ENCODE measurements around the gene PLK5.
A peak's percentile ranks its signal among the peaks of the same experiment; 100 is the strongest.
"Not testable (repeated sequence)": the region's sequence is repeated elsewhere in the genome, so short reads cannot be mapped to it uniquely, and the experiment has no call there.

Gene PLK5

GRCh38 chr19:1491114-1491848 is 32.6 kb upstream of the PLK5 start, which contains the start of gene REEP6:
TSS of gene REEP6 (plus strand) at chr19:1491181. CDS start at chr19:1491270, 89 bp downstream.
- no peak for DNase-seq (ENCODE audit: low read depth)

- no peak for DNase-seq (ENCODE audit: low read depth)
Observed at GRCh38 chr19:1491849-1492170, 32.1 kb upstream of the PLK5 start.

GRCh38 chr19:1492474-1493006 is 31.3 kb upstream of the PLK5 start:
- DNase-seq (ENCODE audit: low read depth) = no peak

DNA sequence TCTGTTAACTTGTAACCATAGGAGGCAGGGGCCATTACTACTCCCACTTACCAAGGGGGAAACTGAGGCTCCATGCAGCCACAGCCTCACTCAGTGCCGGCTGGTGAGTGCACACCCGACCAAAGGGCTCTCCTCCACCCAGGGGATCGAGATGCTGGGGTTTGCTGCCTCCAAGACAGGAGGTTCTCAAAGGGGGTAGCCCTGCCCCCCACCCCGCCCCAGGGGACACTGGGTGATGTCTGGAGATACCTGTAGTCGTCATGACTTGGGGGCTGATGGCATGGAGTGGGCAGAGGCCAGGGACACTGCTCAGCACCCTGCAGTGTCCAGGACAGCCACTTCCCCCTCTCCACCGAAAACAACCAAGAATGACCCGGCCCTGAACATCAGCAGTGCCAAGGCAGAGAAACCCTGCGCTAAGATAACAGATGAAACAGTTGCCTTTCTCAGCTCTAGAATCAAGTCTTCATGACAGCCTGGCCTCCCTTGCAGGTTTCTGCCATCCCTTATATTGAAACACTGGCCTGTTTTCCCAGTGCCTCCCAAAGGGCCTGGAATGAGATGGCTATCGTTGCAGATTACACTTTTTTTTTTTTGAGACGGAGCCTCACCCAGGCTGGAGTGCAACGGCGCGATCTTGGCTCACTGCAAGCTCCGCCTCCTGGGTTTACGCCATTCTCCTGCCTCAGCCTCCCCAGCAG is 29.6 kb upstream of the PLK5 start:
- DNase-seq (ENCODE audit: low read depth) = no peak

DNA sequence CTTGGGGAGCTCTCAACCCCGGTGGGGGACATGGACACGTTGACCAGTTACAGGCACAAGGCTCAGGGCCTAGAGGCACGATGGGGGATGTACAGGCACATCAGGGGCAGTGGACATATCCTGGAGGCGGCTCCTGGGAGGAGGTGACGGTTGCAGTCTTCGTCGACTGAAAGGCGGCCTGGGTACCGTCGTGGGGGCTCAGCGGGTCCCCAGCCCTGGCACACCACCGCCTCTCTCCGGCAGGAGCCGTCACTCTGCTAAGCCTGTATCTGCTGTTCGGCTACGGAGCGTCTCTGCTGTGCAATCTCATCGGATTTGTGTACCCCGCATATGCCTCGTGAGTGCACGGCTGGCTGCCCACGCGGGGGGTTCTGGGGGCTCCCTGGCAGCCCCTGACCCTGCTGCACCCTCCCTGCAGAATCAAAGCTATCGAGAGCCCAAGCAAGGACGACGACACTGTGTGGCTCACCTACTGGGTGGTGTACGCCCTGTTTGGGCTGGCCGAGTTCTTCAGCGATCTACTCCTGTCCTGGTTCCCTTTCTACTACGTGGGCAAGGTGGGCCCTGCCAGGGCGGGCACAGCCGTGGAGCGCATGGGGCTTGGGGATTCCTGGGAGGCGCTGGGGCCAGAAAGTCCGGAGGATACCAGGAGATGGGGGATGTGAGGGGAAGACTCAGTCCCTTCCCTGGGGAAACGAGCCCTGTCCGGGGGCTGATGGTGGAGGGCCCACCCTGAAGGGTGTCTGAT is 28.7 kb upstream of the PLK5 start:
- no peak for DNase-seq (ENCODE audit: low read depth)

- DNase-seq (ENCODE audit: low read depth) = no peak
Observed at GRCh38 chr19:1495799-1496713, 27.8 kb upstream of the PLK5 start.

GRCh38 chr19:1496714-1497577 is 26.9 kb upstream of the PLK5 start:
- no peak for DNase-seq (ENCODE audit: low read depth)

DNA sequence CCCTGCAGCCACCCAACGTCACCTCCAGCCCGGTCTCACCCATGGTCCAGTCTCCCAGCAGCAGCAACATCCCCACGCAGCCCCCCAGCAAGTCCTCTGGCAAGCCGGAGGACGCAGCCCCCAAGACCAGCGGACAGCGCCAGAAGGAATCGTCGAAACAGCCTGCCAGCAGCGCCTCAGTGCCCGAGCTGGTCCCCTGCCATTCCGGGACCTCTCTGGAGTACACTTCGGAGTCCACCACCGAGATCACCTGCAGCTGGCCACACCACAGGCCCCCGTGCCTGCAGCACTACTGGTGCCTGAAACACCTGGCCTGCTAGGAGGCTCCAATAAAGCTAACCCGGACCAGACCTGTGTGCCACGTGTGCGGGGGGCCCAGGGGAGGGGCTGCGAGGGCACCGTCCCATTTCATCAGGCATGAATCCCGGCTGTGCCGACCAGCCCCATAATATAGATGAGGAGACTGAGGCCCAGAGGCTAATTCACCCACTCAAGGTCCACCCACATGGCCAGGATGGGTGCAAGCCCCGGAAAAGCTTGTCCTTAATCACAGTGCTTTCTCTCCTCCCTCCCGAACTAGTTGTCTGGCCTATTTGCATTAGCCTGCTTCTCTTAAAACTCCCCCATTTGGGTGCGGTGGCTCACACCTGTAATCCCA is 26.2 kb upstream of the PLK5 start:
- DNase-seq (ENCODE audit: low read depth) = no peak

DNA sequence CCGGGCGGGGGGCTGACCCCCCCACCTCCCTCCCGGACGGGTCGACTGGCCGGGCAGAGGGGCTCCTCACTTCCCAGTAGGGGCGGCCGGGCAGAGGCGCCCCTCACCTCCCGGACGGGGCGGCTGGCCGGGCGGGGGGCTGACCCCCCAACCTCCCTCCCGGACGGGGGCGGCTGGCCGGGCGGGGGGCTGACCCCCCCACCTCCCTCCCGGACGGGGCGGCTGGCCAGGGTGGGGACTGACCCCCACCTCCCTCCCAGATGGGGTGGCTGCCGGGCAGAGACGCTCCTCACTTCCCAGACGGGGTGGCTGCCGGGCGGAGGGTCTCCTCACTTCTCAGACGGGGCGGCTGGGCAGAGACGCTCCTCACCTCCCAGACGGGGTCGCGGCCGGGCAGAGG is 24.6 kb upstream of the PLK5 start:
- DNase-seq (ENCODE audit: low read depth) = not testable (repeated sequence)

- no peak for DNase-seq (ENCODE audit: low read depth)
Observed at GRCh38 chr19:1501200-1501595, 22.7 kb upstream of the PLK5 start.

- DNase-seq (ENCODE audit: low read depth) = no peak
Observed at GRCh38 chr19:1502433-1503088, 21.3 kb upstream of the PLK5 start.

GRCh38 chr19:1503089-1503924 is 20.6 kb upstream of the PLK5 start:
- DNase-seq (ENCODE audit: low read depth) = peak; percentile 43

DNA sequence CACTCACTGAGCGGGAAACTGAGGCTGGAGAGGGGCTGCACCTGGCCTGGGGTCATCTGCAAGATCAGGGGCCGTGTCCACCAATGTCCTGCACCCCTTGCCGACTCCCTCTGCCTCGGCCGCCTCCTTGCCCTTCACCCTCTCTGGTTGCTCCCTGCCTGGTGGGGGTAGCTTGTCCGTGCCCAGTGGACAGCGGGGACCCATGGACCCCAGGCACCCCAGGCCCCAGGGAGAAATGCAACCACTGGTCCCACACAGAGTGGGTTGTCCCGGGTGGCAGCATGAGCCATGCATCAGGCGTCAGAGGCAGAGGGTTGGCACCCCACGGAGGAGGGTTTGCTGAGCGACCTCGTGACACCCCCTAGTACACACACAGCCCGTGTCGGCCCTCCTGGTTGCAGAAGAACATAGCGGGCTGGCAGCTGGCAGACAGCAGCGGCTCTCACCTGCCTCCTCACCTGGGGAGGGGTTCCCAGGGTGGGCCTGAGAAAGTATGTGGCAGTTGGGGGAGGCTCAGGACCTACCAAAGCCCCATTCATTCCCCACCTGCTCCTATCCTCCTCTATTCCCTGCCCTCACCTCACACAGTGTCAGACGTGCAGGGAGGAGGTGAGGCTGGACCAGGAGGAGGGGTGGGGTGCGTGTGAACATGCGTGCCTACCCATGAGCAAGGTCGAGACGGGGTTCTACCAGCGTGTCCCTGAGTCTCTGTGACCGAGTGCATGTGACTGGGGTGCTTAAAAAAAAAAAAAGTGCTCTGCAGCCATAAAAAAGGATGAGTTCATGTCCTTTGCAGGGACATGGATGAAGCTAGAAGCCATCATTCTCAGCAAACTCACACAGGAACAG is 19.7 kb upstream of the PLK5 start:
- no peak for DNase-seq (ENCODE audit: low read depth)

DNA sequence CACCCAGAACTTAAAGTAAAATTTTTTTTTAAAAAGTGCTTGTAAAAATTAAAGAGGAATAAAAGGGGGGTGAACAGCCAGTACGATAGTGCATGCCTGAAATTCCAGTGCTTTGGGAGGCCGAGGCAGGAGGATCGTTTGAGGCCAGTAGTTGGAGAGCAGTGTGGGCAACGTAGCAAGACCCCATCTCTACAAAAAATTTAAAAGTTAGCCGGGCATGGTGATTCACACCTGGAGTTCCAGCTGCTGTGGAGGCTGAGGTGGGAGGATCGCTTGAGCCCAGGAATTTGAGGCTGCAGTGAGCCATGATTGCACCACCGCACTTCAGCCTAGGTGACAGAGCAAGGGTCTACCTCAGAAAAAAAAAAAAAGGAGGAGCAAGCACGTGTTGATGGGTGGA is 18.9 kb upstream of the PLK5 start:
- no peak for DNase-seq (ENCODE audit: low read depth)

GRCh38 chr19:1505991-1506881 is 17.6 kb upstream of the PLK5 start:
- no peak for DNase-seq (ENCODE audit: low read depth)

DNA sequence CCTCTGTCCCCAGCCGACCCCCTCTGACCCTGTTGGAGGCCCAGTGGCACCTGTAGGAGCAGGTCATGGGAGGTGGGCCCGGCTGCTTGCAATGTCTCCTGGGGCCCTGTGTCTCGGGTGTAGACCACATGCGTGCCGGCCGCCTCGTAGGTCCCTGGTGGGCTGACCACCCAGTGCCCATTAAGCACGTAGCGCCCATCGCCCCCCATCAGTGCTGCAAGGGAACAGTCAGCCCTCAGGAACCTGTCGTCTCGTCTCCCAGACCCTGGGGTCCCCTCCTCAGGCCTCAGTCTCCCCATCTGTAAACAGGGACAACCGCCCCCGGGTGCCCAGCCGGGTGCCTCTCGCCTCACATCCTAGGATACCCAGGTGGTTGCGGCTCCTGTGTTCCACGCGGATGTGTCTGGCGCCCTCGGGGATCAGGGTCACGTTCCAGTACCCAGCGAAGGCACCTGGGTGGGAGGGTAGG is 16.7 kb upstream of the PLK5 start:
- DNase-seq (ENCODE audit: low read depth) = no peak

All from stimulated activated CD4-positive, alpha-beta T cell treated with anti-CD3 and anti-CD28 coated beads, Interleukin-2, amount 100 ng/mL, for 4 hours (primary cell).